HG03139 (cell line): ENCODE measurements around the gene FNDC3A.

Source experiments
- ATAC-seq: cut with Tn5 transposase; IDR thresholded peaks from one replicate; pipeline ENCODE4 v1.9.1; 2021; ENCODE audit not compliant: unreplicated experiment

The FNDC3A gene

GRCh38 chr13:48975856-48976575, at the start of gene FNDC3A:
TSS of gene FNDC3A (plus strand) at chr13:48975912. CDS start at chr13:49006191, 30,279 bp downstream.
- peak; percentile 42 for ATAC-seq

- no peak for ATAC-seq
These were observed 46.8 kb upstream of the FNDC3A start for GRCh38 chr13:48928757-48929430.

- no peak for ATAC-seq
These were observed 44.8 kb upstream of the FNDC3A start for GRCh38 chr13:48930918-48931317.

GRCh38 chr13:48938308-48938943, 37.3 kb upstream of the FNDC3A start:
- no peak for ATAC-seq

GRCh38 chr13:48939728-48940127, 36.0 kb upstream of the FNDC3A start:
- ATAC-seq, result no peak

GRCh38 chr13:48942131-48942530, 33.6 kb upstream of the FNDC3A start:
- no peak for ATAC-seq

GRCh38 chr13:48944221-48944620, 31.5 kb upstream of the FNDC3A start:
- no peak for ATAC-seq

- ATAC-seq, result no peak
These were observed 30.1 kb upstream of the FNDC3A start for GRCh38 chr13:48945626-48946025.

GRCh38 chr13:48946163-48946562, 29.5 kb upstream of the FNDC3A start:
- no peak for ATAC-seq

- ATAC-seq, result no peak
These were observed 25.9 kb upstream of the FNDC3A start for GRCh38 chr13:48949566-48950500.

GRCh38 chr13:48950501-48950875, 25.2 kb upstream of the FNDC3A start:
- ATAC-seq, result no peak

- no peak for ATAC-seq
These were observed 21.6 kb upstream of the FNDC3A start for GRCh38 chr13:48954081-48954480.

GRCh38 chr13:48955536-48955935, 20.2 kb upstream of the FNDC3A start:
- ATAC-seq, result no peak

GRCh38 chr13:48961379-48961778, 14.3 kb upstream of the FNDC3A start:
- ATAC-seq, result no peak

- no peak for ATAC-seq
These were observed 13.4 kb upstream of the FNDC3A start for GRCh38 chr13:48962281-48962680.

GRCh38 chr13:48965736-48966135, 10.0 kb upstream of the FNDC3A start:
- no peak for ATAC-seq

- no peak for ATAC-seq
These were observed 6.0 kb upstream of the FNDC3A start for GRCh38 chr13:48969685-48970084.

GRCh38 chr13:48973845-48974431, 1.8 kb upstream of the FNDC3A start:
- ATAC-seq, result no peak

- peak; percentile 20 for ATAC-seq
These were observed 434 bp upstream of the FNDC3A start for GRCh38 chr13:48975101-48975855.
